NCI-H2029 (cell line): ENCODE measurements around the gene MTCH1.
"Not testable (repeated sequence)": the region's sequence is repeated elsewhere in the genome, so short reads cannot be mapped to it uniquely, and the experiment has no call there.

Source experiments
- DNase-seq: peaks from one replicate; lab custom pipeline; 2025; lab: John Stamatoyannopoulos, UW

The MTCH1 gene

GRCh38 chr6:36997811-36998722, 12.1 kb upstream of the MTCH1 start:
- DNase-seq: peak; percentile 41

GRCh38 chr6:36990401-36990800, 4.4 kb upstream of the MTCH1 start:
- not testable (repeated sequence) for DNase-seq

- DNase-seq: no peak
Observed at GRCh38 chr6:36989264-36989663, 3.3 kb upstream of the MTCH1 start.

- DNase-seq: no peak
Observed at GRCh38 chr6:36986704-36987047, 680 bp upstream of the MTCH1 start.

GRCh38 chr6:36985417-36985807, 584 bp downstream of the MTCH1 start:
- no peak for DNase-seq

GRCh38 chr6:36984581-36985416, 1.2 kb downstream of the MTCH1 start:
- peak; percentile 25 for DNase-seq

GRCh38 chr6:36983538-36983937, 2.5 kb downstream of the MTCH1 start:
- no peak for DNase-seq

- DNase-seq: no peak
Observed at GRCh38 chr6:36980876-36981619, 4.9 kb downstream of the MTCH1 start.

GRCh38 chr6:36980129-36980528, 5.9 kb downstream of the MTCH1 start:
- no peak for DNase-seq

- DNase-seq: peak; percentile 26
Observed at GRCh38 chr6:36979347-36979742, 6.7 kb downstream of the MTCH1 start.

- DNase-seq: no peak
Observed at GRCh38 chr6:36978421-36979346, 7.3 kb downstream of the MTCH1 start.

GRCh38 chr6:36977470-36977941, 8.5 kb downstream of the MTCH1 start:
- DNase-seq: no peak

GRCh38 chr6:36976931-36977330, 9.1 kb downstream of the MTCH1 start:
- DNase-seq: no peak

GRCh38 chr6:36976509-36976908, 9.5 kb downstream of the MTCH1 start:
- no peak for DNase-seq

GRCh38 chr6:36976007-36976264, 10.1 kb downstream of the MTCH1 start:
- no peak for DNase-seq

GRCh38 chr6:36975231-36976006, 10.6 kb downstream of the MTCH1 start:
- DNase-seq: no peak

GRCh38 chr6:36973647-36974046, 12.3 kb downstream of the MTCH1 start:
- no peak for DNase-seq

- no peak for DNase-seq
Observed at GRCh38 chr6:36973190-36973589, 12.8 kb downstream of the MTCH1 start.

- no peak for DNase-seq
Observed at GRCh38 chr6:36971921-36972673, 13.9 kb downstream of the MTCH1 start.
